Neural cell (in vitro differentiated cells): ENCODE measurements around the gene AP1S2. TPM values are rescaled to one million over a fixed set of nuclear protein-coding genes. Genes with fewer than 3 reads are reported as not detected.

ENCODE experiments used
- H2AFZ ChIP-seq: fragments of 200-600, 300-800 bp; sonication (generic), shearing (Covaris generic); 2 replicates; pipeline ENCODE4 v1.6.0; 2014; ENCODE audit warnings: low read depth, mild to moderate bottlenecking, antibody characterized with exemption, low read length, moderate library complexity
- H3F3A ChIP-seq: fragments of 200-600 bp; shearing (Covaris generic); 2 replicates; pipeline ENCODE4 v1.6.1; 2016; ENCODE audit warnings: mild to moderate bottlenecking, moderate library complexity, mixed read lengths, antibody characterized with exemption, low read length; ENCODE audit not compliant: insufficient read depth, poor library complexity, severe bottlenecking
- H3K27ac ChIP-seq: fragments of 200-600, 300-800 bp; sonication (generic), shearing (Covaris generic); 2 replicates; pipeline ENCODE4 v1.5.1; 2014; ENCODE audit warnings: mild to moderate bottlenecking, low read length, moderate library complexity
- H3K27me3 ChIP-seq: fragments of 300-800, 200-600 bp; sonication (generic), shearing (Covaris generic); 2 replicates; pipeline ENCODE4 v1.6.0; 2014; ENCODE audit warnings: mild to moderate bottlenecking, low read depth, low read length, moderate library complexity; ENCODE audit not compliant: insufficient read depth
- H3K36me3 ChIP-seq: fragments of 300-800, 200-600 bp; sonication (generic), shearing (Covaris generic); 2 replicates; pipeline ENCODE4 v1.5.1; 2014; ENCODE audit warnings: mild to moderate bottlenecking, antibody characterized with exemption, low read length, moderate library complexity; ENCODE audit not compliant: insufficient read depth
- H3K4me2 ChIP-seq: fragments of 300-800, 200-600 bp; sonication (generic), shearing (Covaris generic); 2 replicates; pipeline ENCODE4 v1.6.0; 2014; ENCODE audit warnings: mild to moderate bottlenecking, low read length
- H3K4me3 ChIP-seq: fragments of 300-800, 200-600 bp; sonication (generic), shearing (Covaris generic); 2 replicates; pipeline ENCODE4 v1.5.1; 2014; ENCODE audit warnings: mild to moderate bottlenecking, low read length, moderate library complexity
- H3K79me2 ChIP-seq: fragments of 200-600 bp; shearing (Covaris generic); replicated peaks from 2 replicates; pipeline ENCODE4 v1.6.0; 2014; ENCODE audit warnings: mild to moderate bottlenecking, low read length, moderate library complexity; ENCODE audit not compliant: insufficient read depth
- H3K9ac ChIP-seq: fragments of 300-800, 200-600 bp; sonication (generic), shearing (Covaris generic); 2 replicates; pipeline ENCODE4 v1.6.1; 2016; ENCODE audit warnings: mild to moderate bottlenecking, low read length, mixed read lengths
- H3K9me2 ChIP-seq: fragments of 200-600 bp; shearing (Covaris generic); 2 replicates; pipeline ENCODE4 v1.6.1; 2016; ENCODE audit warnings: mild to moderate bottlenecking, low read length, mixed read lengths; ENCODE audit not compliant: insufficient read depth
- H3K9me3 ChIP-seq: fragments of 200-600, 300-800 bp; sonication (generic), shearing (Covaris generic); 2 replicates; pipeline ENCODE4 v1.6.1; 2016; ENCODE audit warnings: mild to moderate bottlenecking, mixed run types, low read length, moderate library complexity, mixed read lengths
- H4K20me1 ChIP-seq: fragments of 200-600 bp; shearing (Covaris generic); 2 replicates; pipeline ENCODE4 v1.6.1; 2016; ENCODE audit warnings: mild to moderate bottlenecking, mixed run types; ENCODE audit not compliant: insufficient read depth
- CTCF ChIP-seq: fragments of 450-650 bp; IDR thresholded peaks from 2 replicates; pipeline ENCODE4 v1.5.1; 2014; ENCODE audit warnings: antibody characterized with exemption, mild to moderate bottlenecking, moderate library complexity; ENCODE audit not compliant: poor library complexity, severe bottlenecking
- EP300 ChIP-seq: fragments of 450-650 bp; conservative IDR thresholded peaks from 2 replicates; pipeline ENCODE4 v1.6.1; 2014; ENCODE audit warnings: antibody characterized with exemption, mild to moderate bottlenecking, moderate library complexity; ENCODE audit not compliant: poor library complexity, severe bottlenecking
- EZH2 ChIP-seq: fragments of 200-600, 300-800 bp; shearing (Covaris generic), sonication (generic); IDR thresholded peaks from 2 replicates; pipeline ENCODE4 v1.6.1; 2014; ENCODE audit warnings: antibody characterized with exemption, low read length, borderline replicate concordance, mild to moderate bottlenecking; ENCODE audit not compliant: insufficient read depth, poor library complexity, severe bottlenecking
- MXI1 ChIP-seq: fragments of 450-650 bp; conservative IDR thresholded peaks from 2 replicates; pipeline ENCODE4 v1.6.1; 2014; ENCODE audit warnings: antibody characterized with exemption, mild to moderate bottlenecking; ENCODE audit not compliant: poor library complexity, severe bottlenecking
- POLR2AphosphoS5 ChIP-seq: IDR thresholded peaks from 2 replicates; pipeline ENCODE4 v1.6.1; 2012
- RAD21 ChIP-seq: fragments of 450-650 bp; conservative IDR thresholded peaks from 2 replicates; pipeline ENCODE4 v1.6.1; 2014; ENCODE audit warnings: antibody characterized with exemption, mild to moderate bottlenecking, moderate library complexity
- REST ChIP-seq: IDR thresholded peaks from 2 replicates; pipeline ENCODE4 v1.6.1; 2012; ENCODE audit warnings: borderline replicate concordance
- SMC3 ChIP-seq: fragments of 450-650 bp; conservative IDR thresholded peaks from 2 replicates; pipeline ENCODE4 v1.6.1; 2014; ENCODE audit warnings: antibody characterized with exemption, mild to moderate bottlenecking, moderate library complexity; ENCODE audit not compliant: poor library complexity
- TAF1 ChIP-seq: IDR thresholded peaks from 2 replicates; pipeline ENCODE4 v1.6.1; 2012; ENCODE audit warnings: low read depth
- polyA plus RNA-seq: library from polyadenylated mRNA; depleted of rRNA; stranded (reverse); fragments of >200 nt; gene quantifications from 2 replicates; pipeline ENCODE4 v1.2.3, GENCODE V29; 2014

The AP1S2 gene
- polyA plus RNA-seq, 1 donor from 2014 or later, result 160 TPM

GRCh38 chrX:15820106-15821073 is 34.2 kb downstream of the AP1S2 start:
- H3K9ac ChIP-seq, result no peak overlapping the region
- TF ChIP-seq EZH2 (no peak), RAD21 (no peak), TAF1 (no peak), MXI1 (no peak), CTCF (no peak), SMC3 (no peak), POLR2AphosphoS5 (no peak), EP300 (no peak), REST (no peak)
- no peak overlapping the region for H3K27ac ChIP-seq
- no peaks in the 10 kb centered on the region for H3F3A ChIP-seq
- H3K9me3 ChIP-seq, result no peaks in the 10 kb centered on the region
- H3K79me2 ChIP-seq, result no peaks in the 10 kb centered on the region
- no peaks in the 10 kb centered on the region for H3K27me3 ChIP-seq
- H2AFZ ChIP-seq, result no peak overlapping the region
- no peaks in the 10 kb centered on the region for H3K9me2 ChIP-seq
- no peaks in the 10 kb centered on the region for H3K36me3 ChIP-seq
- H3K4me2 ChIP-seq, result no peak overlapping the region
- H3K4me3 ChIP-seq, result no peak overlapping the region
- H4K20me1 ChIP-seq, result no peaks in the 10 kb centered on the region

- no peaks in the 10 kb centered on the region for H3K36me3 ChIP-seq
- H3F3A ChIP-seq, result no peaks in the 10 kb centered on the region
- H4K20me1 ChIP-seq, result no peaks in the 10 kb centered on the region
- H2AFZ ChIP-seq, result no peak overlapping the region
- H3K9me3 ChIP-seq, result no peaks in the 10 kb centered on the region
- no peaks in the 10 kb centered on the region for H3K79me2 ChIP-seq
- no peak overlapping the region for H3K9ac ChIP-seq
- H3K4me2 ChIP-seq, result no peak overlapping the region
- no peak overlapping the region for H3K27ac ChIP-seq
- TF ChIP-seq EP300, result no peak
- TF ChIP-seq MXI1, result no peak
- TF ChIP-seq CTCF, result no peak
- no peak for TF ChIP-seq TAF1
- no peak for TF ChIP-seq REST
- TF ChIP-seq EZH2, result no peak
- no peak for TF ChIP-seq RAD21
- TF ChIP-seq SMC3, result no peak
- no peak for TF ChIP-seq POLR2AphosphoS5
- H3K27me3 ChIP-seq, result no peaks in the 10 kb centered on the region
- no peak overlapping the region for H3K4me3 ChIP-seq
- H3K9me2 ChIP-seq, result no peaks in the 10 kb centered on the region
Measured at GRCh38 chrX:15816886-15817285, 37.7 kb downstream of the AP1S2 start.
